Measurements from ENCODE around the gene RAPGEF1. TPM values are rescaled to one million over a fixed set of nuclear protein-coding genes. Genes with fewer than 3 reads are reported as not detected.

The RAPGEF1 gene
- polyA plus RNA-seq, 2 of the 4 experiments (the other 2 are of a cell fraction) = 21.6 to 27.7 TPM

DNA sequence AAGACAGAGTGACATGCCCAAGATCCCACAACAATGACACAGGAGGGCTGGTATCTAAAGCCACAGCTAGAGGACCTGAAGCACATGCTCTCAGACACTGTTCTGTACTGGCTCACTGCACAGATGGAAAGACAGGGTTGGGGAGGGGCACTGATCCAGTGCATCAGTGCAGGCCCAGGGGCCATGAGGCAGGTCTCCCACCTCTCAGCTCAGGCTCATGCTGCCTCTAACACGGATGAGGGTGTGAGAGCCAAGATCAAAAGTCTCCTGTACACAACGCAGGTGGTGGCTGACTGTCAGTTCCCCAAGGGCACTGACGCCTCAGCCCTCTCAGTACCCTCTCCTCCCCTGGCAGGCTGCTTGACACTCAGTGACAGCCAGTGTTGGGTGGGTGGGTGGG lies 10.9 kb downstream of the RAPGEF1 start (continued):
- TF ChIP-seq BHLHE40 (IDR thresholded peaks at IDR 0.05; ENCODE audit: low read depth, low read length) (no peak), CHD4 (IDR thresholded peaks at IDR 0.05; ENCODE audit: borderline replicate concordance) (no peak), GATA3 (IDR thresholded peaks at IDR 0.05; ENCODE audit: borderline replicate concordance) (no peak)
- TF ChIP-seq, protein P1, sequence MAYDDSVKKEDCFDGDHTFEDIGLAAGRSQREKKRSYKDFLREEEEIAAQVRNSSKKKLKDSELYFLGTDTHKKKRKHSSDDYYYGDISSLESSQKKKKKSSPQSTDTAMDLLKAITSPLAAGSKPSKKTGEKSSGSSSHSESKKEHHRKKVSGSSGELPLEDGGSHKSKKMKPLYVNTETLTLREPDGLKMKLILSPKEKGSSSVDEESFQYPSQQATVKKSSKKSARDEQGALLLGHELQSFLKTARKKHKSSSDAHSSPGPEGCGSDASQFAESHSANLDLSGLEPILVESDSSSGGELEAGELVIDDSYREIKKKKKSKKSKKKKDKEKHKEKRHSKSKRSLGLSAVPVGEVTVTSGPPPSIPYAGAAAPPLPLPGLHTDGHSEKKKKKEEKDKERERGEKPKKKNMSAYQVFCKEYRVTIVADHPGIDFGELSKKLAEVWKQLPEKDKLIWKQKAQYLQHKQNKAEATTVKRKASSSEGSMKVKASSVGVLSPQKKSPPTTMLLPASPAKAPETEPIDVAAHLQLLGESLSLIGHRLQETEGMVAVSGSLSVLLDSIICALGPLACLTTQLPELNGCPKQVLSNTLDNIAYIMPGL (CRISPR knock-in tag; IDR thresholded peaks at IDR 0.05; ENCODE audit: borderline replicate concordance) = no peak
- TF ChIP-seq, protein P2, sequence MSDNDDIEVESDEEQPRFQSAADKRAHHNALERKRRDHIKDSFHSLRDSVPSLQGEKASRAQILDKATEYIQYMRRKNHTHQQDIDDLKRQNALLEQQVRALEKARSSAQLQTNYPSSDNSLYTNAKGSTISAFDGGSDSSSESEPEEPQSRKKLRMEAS (IDR thresholded peaks at IDR 0.05) = no peak

DNA sequence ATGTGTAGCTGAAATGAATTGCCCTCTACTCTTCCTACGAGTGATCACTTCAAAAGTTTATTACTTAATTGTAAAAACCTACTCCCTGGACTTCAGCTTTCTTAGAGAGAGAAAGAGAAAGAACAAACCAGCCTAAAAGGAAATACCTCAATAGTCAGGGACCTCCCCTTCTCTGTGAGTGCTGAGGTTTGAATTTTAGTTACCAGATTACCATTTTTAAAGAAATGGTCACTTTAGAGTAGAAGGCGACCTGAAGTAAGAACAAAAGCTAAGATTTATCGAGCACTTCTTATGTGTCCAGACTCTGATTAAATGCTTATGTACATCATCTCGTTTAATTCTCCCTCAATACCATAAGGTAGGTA lies 11.3 kb downstream of the RAPGEF1 start:
- Histone ChIP-seq H3K4me2 (no peak overlapping the region), H3K4me1 (peaks cover 55% of the 10 kb centered on the region), H3K27ac (no peak overlapping the region), H3K9me3 (no peaks in the 10 kb centered on the region), H3K4me3 (no peak overlapping the region)
- POLR2A ChIA-PET = no interaction called here
- CTCF ChIA-PET = interaction anchor here (0.7 to 8.3 kb wide), 8 partner anchors 9 to 138 kb away, joined by 3 to 61 read pairs (median 6); partner anchors contain the start of gene RAPGEF1
- FAIRE-seq (no peak), ATAC-seq (no peak), DNase-seq (ENCODE audit: low read depth in 1 of 2, low spot score in 1 of 2) (no peak)
- TF ChIP-seq RARB (CRISPR knock-in tag; IDR thresholded peaks at IDR 0.05) (no peak), FOSL2 (IDR thresholded peaks at IDR 0.05) (no peak), FOSL2 (CRISPR knock-in tag; IDR thresholded peaks at IDR 0.05) (no peak), FOXS1 (CRISPR knock-in tag; IDR thresholded peaks at IDR 0.05) (no peak), PHF8 (IDR thresholded peaks at IDR 0.05; ENCODE audit: borderline replicate concordance, low read depth) (no peak), GATA3 (IDR thresholded peaks at IDR 0.05; ENCODE audit: borderline replicate concordance) (no peak), NR3C1 (IDR thresholded peaks at IDR 0.05) (no peak), CEBPB (IDR thresholded peaks at IDR 0.05) (no peak), MAZ (IDR thresholded peaks at IDR 0.05; ENCODE audit: borderline replicate concordance, low read depth, low read length) (no peak), TP53 (CRISPR knock-in tag; IDR thresholded peaks at IDR 0.05) (no peak), FOSB (CRISPR knock-in tag; IDR thresholded peaks at IDR 0.05) (no peak), POLR2A (IDR thresholded peaks at IDR 0.05; ENCODE audit: low read length) (no peak), NPAS2 (CRISPR knock-in tag; IDR thresholded peaks at IDR 0.05; ENCODE audit: borderline replicate concordance) (no peak), CBX2 (IDR thresholded peaks at IDR 0.05; ENCODE audit: borderline replicate concordance, low read depth) (no peak)
- TF ChIP-seq, protein P3, sequence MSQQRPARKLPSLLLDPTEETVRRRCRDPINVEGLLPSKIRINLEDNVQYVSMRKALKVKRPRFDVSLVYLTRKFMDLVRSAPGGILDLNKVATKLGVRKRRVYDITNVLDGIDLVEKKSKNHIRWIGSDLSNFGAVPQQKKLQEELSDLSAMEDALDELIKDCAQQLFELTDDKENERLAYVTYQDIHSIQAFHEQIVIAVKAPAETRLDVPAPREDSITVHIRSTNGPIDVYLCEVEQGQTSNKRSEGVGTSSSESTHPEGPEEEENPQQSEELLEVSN (IDR thresholded peaks at IDR 0.05; ENCODE audit: borderline replicate concordance, low read depth) = no peak
- TF ChIP-seq, protein P4, sequence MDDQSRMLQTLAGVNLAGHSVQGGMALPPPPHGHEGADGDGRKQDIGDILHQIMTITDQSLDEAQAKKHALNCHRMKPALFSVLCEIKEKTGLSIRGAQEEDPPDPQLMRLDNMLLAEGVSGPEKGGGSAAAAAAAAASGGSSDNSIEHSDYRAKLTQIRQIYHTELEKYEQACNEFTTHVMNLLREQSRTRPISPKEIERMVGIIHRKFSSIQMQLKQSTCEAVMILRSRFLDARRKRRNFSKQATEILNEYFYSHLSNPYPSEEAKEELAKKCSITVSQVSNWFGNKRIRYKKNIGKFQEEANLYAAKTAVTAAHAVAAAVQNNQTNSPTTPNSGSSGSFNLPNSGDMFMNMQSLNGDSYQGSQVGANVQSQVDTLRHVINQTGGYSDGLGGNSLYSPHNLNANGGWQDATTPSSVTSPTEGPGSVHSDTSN (IDR thresholded peaks at IDR 0.05) = no peak
- WGBS (ENCODE audit: missing lambda C conversion rate) = 80% methylated on average over 4 of the region's 4 CpGs

DNA sequence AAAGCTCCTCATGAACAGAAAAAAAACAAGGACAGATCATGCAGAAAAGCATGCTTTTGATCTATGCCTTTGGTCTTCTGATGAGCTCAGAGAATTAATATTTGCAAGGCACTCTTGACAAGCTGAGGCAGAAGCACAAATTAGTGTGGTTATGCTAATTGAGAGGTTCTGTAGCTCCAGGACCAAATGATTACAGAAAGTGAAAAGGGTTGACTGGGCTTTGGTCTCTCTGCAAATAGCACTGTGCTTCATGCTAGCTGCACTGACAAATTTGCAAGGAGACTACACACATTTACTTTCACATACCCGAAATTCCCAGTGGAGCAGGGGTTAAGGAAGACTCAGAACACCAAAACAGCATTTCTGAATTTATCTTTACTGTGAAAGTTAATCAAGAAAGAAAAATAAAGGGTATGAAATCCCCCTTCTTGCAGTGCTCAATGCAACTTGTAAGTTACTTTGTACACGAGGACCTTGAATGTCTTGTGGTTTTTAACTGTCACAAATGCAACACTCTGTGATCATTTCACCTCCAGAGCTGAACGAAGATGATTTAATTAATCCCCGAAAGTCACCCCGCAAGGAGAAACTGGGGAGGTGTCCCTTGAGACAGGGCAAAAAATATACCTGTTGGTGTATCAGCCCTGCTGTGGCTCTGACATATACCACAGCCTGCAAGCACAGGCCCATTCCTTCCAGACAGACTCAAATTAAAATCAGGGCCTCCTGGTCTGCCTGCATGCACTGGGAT lies 11.9 kb downstream of the RAPGEF1 start:
- FAIRE-seq (no peak), ATAC-seq (0 out of 6 replicates have a peak, but pooled peaks of 1 of the 2 experiments have one; percentile 17), DNase-seq (ENCODE audit: low read depth in 1 of 2, low spot score in 1 of 2) (no peak)
- CTCF ChIA-PET = interaction anchor here (0.7 to 8.3 kb wide), 10 partner anchors 9 to 137 kb away, joined by 3 to 61 read pairs (median 4); partner anchors contain the start of gene RAPGEF1
- POLR2A ChIA-PET = no interaction called here
- H3K4me1 ChIP-seq = peaks cover 50% of the 10 kb centered on the region
- WGBS (ENCODE audit: missing lambda C conversion rate) = 66% methylated on average over 5 of the region's 5 CpGs
- H3K4me2 ChIP-seq = peak overlapping the region; percentile 21; the same call in 1 of the 3 replicates
- H3K27ac ChIP-seq = peak overlapping the region in 1 of 2 experiments; percentile 20; a peak in 1 of 6 replicates
- H3K4me3 ChIP-seq = no peak overlapping the region
- H3K9me3 ChIP-seq = no peaks in the 10 kb centered on the region
- no peak for TF ChIP-seq JUNB (IDR thresholded peaks at IDR 0.05)
- TF ChIP-seq GATA3 (IDR thresholded peaks at IDR 0.05; ENCODE audit: borderline replicate concordance) = no peak
- TF ChIP-seq CBX8 (IDR thresholded peaks at IDR 0.05) = no peak
- TF ChIP-seq RARB (CRISPR knock-in tag; IDR thresholded peaks at IDR 0.05) = no peak
- TF ChIP-seq ZSCAN20 (CRISPR knock-in tag; IDR thresholded peaks at IDR 0.05) = no peak
- TF ChIP-seq RFX5 (IDR thresholded peaks at IDR 0.05) = no peak
- no peak for TF ChIP-seq FOXS1 (CRISPR knock-in tag; IDR thresholded peaks at IDR 0.05)
- no peak for TF ChIP-seq POLR2AphosphoS2 (conservative IDR thresholded peaks at IDR 0.05; ENCODE audit: low read length)
- TF ChIP-seq, protein P2 (IDR thresholded peaks at IDR 0.05) = no peak
- TF ChIP-seq KDM1A (IDR thresholded peaks at IDR 0.05; ENCODE audit: low read depth) = no peak
- TF ChIP-seq, protein P1 (CRISPR knock-in tag; IDR thresholded peaks at IDR 0.05; ENCODE audit: borderline replicate concordance) = no peak
- TF ChIP-seq MAZ (IDR thresholded peaks at IDR 0.05; ENCODE audit: borderline replicate concordance, low read depth, low read length) = no peak
- no peak for TF ChIP-seq TP53 (CRISPR knock-in tag; IDR thresholded peaks at IDR 0.05)
- no peak for TF ChIP-seq JUN (IDR thresholded peaks at IDR 0.05)
